ENCODE results near the gene MS4A4E.
"Not testable (repeated sequence)": the region's sequence is repeated elsewhere in the genome, so short reads cannot be mapped to it uniquely, and the experiment has no call there.

Gene MS4A4E

DNA sequence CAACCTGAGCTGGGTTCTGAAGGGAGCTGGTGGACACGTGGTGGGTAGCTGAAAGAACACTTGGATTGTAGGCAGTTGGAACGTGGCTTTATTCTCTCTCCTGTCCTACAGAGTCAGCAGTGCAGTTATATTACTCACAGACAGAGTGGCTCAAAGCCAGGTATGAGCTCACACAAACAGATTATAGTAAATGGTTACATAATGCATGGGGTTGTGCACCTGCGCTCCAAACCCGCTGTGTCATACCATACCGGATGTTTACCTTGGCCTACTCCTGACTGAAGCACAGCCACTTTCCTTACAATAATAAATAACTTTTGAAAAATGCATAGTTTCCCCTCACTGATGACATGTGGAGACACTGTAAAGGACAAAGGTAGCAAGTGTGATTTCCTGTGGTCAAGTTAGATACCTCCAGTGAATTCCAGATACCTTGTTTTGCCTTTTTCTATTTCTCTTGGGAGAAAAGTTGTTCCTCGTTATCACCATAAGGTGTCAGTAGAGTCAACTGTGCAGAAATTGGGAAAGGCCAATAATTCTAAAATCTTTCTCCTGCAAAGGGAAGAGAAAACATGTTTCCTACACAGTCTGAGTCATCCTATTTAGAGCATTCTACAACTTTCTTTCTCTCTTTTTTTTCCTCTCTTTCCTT is 73.5 kb downstream of the MS4A4E start:
- DNase-seq = peak in 2 of 3 experiments; percentile 4 to 42

DNA sequence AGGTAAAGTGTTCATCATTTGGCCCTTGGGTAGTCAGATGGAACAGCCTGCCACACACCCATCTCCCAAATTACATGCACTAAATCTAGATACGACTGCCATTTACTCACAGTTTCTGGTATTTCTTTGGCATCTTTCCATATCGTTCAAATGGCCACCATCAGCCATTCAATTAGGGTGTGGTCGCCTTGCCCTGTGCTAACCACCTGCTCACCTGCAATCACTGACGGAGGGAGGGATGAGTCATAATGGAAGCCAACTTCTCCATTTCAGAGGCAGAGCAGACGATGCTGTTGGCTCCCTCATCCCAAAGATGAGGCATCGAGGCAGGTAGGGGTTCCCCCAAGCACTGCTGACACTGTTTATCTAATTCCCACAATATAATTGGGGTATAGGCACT is 74.6 kb downstream of the MS4A4E start:
- DNase-seq = no peak

DNA sequence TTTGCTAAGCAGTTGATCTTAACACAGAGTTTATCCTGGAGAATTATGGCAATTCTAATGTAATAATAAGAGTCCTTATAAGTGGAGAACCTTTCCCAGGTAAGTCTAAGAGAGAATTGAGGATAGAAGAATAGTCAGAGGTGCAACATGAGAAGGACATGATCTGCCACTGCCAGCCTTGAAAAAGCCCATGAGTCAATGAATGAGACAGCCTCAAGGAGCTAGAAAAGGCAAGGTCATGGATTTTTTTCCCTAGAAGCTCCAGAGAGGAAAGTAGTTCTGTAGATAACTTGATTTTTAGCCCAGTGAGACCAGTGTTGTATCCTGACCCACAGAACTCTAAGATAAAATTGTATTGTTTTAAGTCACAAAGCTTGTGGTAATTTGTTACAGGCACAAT is 77.0 kb downstream of the MS4A4E start:
- no peak for DNase-seq

DNA sequence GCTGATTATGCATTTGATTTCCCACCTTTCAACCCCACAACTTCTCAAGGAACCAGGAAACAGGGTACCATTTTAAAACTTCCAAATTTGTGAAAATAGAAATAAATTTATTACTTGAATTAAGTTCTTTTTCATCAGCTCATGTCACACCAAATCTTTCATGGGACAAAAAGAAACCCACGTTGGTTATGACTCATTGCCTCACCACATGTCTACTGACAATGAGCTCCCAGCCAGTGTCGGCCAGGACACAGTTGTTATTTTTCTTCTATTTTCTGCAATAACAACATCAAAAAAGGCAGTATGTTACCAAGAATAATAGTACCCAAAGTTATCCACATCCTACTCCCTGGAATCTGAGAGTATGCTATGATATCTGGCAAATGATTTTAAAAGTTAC is 77.4 kb downstream of the MS4A4E start:
- DNase-seq = no peak

DNA sequence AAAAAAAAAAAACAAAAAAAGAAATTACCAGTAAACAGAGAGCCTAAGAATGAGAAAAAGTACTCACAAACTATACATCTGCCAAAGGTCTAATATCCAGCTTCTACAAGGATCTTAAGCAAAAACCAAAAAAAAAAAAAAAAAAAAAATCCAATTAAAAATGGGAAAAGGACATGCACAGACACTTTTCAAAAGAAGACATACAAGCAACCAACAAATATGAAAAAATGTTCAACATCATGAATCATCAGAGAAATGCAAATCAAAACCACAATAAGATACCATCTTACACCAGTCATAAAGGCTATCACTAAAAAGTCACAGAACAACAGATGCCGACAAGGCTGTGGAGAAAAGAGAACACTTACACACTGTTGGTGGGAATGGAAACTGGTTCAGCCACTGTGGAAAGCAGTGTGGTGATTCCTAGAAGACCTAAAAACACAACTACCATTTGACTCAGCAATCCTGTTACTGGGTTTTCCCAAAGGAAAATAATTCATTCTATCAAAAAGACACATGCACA is 78.3 kb downstream of the MS4A4E start:
- no peak for DNase-seq

DNA sequence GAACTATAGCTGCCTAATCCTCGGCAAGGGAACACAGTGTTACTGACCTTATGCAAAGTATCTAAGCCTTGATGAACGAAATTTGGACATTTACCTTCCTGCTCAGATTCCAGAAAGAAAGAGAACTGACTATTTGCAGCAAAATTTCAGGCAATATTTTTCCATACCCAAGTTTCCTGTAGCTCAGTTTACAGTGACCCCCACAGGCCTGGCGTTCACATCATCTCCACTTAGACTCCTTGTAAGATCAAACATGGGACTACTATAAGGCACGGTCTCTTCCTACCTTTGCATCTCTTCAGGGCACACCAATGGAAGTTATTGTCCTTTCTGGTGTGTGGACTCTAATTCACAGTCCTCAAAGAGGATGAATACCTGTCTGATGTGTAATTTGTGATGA is 81.2 kb downstream of the MS4A4E start:
- no peak for DNase-seq

DNA sequence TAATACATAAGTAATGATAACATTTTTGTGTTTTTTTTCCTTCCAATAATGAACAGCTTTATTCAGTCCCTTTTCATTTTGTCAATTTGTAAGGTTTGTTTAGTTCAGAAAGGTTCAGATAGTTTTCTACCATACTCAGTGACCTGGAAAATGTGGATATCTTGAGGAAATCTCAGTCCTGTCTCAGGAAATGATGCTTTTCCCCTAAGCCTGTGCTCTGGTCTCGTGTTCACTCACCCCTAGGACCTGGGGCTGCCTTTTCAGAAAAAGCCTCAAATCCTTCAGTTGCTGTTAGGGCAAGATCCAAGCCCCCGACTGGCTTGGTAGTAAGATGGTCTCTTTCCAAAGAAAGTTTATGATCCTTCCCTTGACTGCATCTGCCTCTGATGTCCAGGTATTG is 81.8 kb downstream of the MS4A4E start:
- no peak for DNase-seq

DNA sequence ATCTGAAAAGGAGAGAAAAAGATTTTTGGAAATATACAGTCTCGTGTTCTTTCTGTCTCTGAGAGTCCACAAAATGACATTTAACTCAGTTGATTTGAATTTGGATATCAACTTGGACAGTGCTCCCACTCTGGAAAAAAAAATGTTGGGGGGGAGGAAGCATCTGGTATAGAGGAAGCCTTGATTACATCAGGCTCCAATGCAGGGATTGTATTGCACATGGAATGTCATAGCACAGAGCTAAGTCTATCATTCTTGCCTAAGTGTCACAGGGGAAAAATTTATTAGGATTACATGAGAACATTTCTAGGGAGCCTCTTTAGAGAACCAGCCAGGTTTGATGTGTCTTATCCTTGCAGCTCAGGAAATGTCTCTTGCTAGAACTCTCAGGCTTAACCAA is 83.1 kb downstream of the MS4A4E start:
- no peak for DNase-seq

DNA sequence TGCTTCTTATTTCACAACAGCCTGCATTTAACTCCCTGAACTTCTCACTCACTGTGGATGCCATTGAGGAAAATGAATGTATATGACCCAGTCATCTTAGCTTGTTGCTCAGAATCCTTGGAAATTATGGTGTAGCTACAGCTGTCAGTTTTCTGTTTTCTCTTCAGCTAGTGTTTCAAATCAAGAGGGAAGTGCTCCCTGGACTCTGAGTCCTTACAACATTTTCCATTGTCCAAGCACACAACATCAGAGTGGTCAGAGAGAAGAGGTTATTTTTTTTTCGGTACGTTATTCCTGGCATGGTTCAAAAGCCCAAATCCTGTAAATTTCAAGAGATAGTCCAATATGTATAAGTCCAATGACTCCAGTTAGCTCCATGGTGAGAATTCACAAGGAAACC is 83.7 kb downstream of the MS4A4E start:
- DNase-seq = no peak

DNA sequence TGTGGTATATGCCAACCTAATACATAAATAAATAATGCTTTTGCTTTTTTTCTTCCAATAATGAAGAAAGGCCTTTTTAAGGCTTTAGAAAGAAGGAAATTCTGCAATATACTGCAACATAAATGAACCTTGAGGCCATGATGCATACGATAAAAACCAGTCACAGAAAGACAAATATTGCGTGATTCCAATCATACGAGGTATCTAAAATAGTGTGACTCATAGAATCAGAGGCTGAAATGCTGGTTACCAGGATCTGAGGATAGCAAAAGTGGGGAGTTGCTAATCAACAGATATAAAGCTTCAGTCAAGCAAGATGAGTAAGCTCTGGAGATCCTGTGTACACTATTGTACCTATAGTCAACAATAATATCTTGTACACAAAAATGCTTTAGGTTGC is 84.3 kb downstream of the MS4A4E start:
- DNase-seq = no peak

DNA sequence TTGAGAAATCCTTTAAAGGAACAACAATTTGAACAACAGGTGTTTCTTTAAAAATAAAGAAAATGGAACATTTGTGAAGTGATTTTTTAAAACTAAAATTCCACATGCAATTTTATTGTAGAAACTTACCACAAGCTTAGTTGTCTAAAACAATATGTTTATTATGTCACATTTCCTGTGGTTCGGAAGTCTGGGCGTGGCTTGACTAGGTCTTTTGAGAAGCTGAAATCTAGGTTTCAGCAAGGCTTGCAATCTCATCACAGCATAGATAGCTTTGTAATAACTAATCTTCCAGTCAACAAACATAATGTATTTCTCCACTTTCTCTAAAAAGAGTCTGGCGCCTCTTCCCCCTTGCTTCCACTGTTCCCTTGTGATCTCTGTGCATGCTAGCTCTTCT is 87.0 kb downstream of the MS4A4E start:
- no peak for DNase-seq

DNA sequence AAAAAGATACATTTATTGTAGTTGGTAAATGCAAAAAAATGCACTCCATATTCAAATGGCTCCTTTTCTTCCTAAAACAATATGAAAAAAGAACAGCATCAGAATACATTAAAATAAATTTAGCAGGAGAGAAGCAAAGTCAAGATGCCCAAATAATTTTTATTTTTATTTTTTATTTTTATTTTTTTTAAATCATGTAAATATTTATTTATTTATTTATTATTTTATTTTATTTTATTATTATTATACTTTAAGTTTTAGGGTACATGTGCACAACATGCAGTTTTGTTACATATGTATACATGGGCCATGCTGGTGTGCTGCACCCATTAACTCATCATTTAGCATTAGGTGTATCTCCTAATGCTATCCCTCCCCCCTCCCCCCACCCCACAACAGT is 90.2 kb downstream of the MS4A4E start:
- DNase-seq = not testable (repeated sequence)

DNA sequence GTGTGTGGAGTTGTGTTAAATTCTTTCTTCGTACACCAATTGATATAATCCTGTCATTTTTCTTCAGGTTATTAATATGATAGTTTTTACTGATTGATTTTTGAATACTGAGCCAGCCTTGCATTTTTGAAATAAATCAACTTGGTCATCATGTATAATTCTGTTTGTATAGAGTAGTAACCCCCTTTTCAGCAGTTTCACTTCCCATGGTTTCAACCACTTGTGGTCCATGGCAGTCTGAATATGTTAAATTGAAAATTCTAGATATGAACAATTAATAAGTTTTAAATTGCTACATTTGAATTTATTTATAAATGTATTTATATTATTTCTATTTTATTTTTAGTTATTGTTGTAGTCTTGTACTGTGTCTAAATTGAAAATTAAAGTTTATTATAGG is 92.7 kb downstream of the MS4A4E start:
- DNase-seq = no peak
